VCaP (cell line): ENCODE results near the gene LGALS13.

Source experiments
- H3K27ac ChIP-seq: fragments of 450-650 bp; 2 replicates; pipeline ENCODE4 v1.5.1; 2017
- CTCF ChIP-seq: fragments of 450-650 bp; conservative IDR thresholded peaks from 2 replicates; pipeline ENCODE4 v1.5.1; 2017; ENCODE audit warnings: mild to moderate bottlenecking, moderate library complexity

The LGALS13 gene

GRCh38 chr19:39592381-39592780, 9.9 kb upstream of the LGALS13 start:
- no peak overlapping the region for H3K27ac ChIP-seq
- no peak for TF ChIP-seq CTCF

GRCh38 chr19:39595950-39596349, 6.4 kb upstream of the LGALS13 start:
- H3K27ac ChIP-seq: no peak overlapping the region
- no peak for TF ChIP-seq CTCF

- TF ChIP-seq CTCF: no peak
- no peak overlapping the region for H3K27ac ChIP-seq
Measured at GRCh38 chr19:39596911-39597310, 5.4 kb upstream of the LGALS13 start.

- no peak overlapping the region for H3K27ac ChIP-seq
- TF ChIP-seq CTCF: no peak
Measured at GRCh38 chr19:39599116-39599515, 3.2 kb upstream of the LGALS13 start.

GRCh38 chr19:39603825-39604224, 1.5 kb downstream of the LGALS13 start:
- TF ChIP-seq CTCF: no peak
- no peak overlapping the region for H3K27ac ChIP-seq

GRCh38 chr19:39607021-39607420, 4.7 kb downstream of the LGALS13 start:
- no peak overlapping the region for H3K27ac ChIP-seq
- no peak for TF ChIP-seq CTCF

- H3K27ac ChIP-seq: no peak overlapping the region
Measured at GRCh38 chr19:39607561-39607960, 5.2 kb downstream of the LGALS13 start.

More at GRCh38 chr19:39607561-39607960, 5.2 kb downstream of the LGALS13 start:
- no peak for TF ChIP-seq CTCF
